CD4-positive, alpha-beta T cell treated with Interleukin-10 for 1 hour (primary cell): ENCODE data around the gene HAL.

Source experiments
- DNase-seq: peaks from one replicate; pipeline ENCODE4 v3.0.0-alpha.2; 2020

The HAL gene, protein sequence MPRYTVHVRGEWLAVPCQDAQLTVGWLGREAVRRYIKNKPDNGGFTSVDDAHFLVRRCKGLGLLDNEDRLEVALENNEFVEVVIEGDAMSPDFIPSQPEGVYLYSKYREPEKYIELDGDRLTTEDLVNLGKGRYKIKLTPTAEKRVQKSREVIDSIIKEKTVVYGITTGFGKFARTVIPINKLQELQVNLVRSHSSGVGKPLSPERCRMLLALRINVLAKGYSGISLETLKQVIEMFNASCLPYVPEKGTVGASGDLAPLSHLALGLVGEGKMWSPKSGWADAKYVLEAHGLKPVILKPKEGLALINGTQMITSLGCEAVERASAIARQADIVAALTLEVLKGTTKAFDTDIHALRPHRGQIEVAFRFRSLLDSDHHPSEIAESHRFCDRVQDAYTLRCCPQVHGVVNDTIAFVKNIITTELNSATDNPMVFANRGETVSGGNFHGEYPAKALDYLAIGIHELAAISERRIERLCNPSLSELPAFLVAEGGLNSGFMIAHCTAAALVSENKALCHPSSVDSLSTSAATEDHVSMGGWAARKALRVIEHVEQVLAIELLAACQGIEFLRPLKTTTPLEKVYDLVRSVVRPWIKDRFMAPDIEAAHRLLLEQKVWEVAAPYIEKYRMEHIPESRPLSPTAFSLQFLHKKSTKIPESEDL

DNA sequence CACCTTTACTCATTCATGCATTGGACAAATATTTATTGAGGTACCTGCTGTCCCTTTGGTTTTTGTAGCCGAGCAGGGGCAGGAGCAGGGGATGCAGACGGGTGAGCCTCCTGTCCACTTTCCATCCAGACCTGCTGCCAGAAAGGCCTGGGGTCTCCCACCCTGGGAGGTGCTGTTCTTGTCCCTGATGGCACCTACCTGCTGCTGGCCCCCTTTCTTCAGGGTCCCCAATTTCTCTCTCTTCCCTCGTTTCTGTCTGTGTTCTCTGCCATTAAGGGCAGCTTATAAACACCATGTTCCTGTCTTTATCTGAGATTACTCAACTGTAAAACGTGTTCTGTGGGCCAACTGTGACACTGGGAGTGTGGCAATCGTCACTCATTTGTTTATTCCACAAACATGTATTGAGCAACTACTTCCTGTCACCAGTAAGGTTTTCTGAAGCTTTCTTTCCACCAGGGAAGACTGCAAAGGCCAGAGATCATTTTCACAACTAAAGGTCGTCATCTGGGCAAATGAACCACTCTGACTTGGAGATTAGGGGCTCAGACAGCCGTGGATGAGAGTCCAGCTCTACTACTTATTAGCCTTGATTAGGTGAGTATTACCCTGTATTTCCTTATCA, at the start of gene HAL:
Gene HAL, minus strand, starts transcription at position 311 of the 625 bp plus-strand sequence. CDS start 434 bp downstream, outside the sequence.
- DNase-seq, result no peak

DNA sequence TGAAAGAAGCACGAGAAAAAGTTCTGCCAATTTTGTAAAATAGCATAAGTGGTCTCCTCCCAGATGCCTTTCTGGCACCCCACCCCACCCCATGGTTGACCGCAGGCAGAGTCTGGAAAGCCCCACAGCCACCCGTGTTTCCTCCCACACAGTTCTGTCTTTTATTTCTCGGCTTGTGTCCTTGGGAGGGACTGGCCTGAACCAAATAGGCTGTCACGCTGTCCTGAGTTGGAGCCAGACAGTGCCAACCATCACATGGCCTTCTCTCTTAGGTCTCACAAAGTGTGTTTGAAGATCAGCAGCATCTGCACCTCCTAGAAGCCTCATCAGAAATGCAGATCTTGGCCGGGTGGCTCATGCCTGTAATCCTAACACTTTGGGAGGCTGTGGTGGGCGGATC, 49.4 kb upstream of the HAL start:
- DNase-seq, result peak; percentile 44

- DNase-seq, result no peak
Observed at GRCh38 chr12:96044943-96045290, 48.8 kb upstream of the HAL start.

DNA sequence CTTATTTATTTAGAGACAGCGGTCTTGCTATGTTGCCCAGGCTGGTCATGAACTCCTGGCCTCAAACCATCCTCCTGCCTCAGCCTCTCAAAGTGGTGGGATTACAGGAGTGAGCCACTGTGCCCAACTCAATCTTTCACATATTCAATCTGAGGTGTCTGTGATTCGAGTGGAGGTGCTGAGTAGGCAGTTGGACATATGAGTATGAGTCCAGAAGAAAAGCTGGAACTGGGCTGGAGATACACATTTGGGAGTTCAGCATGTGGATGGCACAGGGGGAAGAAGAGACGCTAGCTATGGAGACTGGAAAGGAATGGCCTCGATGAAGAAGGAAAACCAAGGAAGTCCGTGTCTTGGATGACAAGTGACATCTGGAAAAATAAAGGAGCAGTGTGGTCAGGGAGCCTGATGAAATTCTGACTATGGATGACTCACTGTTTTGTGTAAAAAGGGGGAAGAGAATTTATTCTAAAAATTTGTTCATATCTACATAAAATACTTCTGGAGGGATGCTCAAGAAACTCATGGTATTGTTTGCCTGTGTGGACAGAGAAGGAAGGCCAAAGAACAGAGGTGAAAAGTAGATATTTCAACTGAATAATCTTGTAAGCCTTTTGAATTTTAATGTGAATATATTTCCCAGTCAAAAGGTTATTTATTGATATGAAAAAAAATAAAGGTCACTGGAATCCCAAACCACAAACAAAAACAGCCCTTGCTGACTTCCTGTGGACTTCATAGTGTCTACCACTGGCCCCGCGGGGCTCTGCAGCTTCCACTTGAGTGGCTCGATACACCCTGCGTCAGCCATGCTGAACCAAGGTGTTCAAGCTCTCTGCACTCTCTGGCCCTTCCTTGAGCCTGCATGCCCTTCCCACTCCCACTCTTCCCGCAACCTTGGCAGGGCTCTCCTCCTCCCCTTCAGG, 48.1 kb upstream of the HAL start:
- no peak for DNase-seq

DNA sequence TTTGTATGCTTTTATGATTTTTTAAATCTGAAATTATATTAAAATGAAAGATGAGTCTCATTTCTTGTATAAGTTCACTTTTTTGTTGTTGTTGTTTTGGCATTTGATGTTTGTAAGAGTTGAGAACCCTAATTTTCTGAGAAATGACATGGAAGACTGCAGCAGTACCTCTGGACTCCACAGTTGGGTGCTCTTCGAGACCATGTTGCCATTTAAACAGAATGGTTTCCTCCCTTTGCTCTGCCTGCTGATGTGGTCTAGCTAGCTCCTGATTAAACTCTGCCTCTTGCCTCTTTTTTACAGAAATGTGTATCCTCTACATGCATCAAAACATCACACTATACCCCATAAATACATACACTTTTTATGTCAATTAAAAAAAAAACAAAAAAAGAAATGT, 45.0 kb upstream of the HAL start:
- DNase-seq, result no peak

DNA sequence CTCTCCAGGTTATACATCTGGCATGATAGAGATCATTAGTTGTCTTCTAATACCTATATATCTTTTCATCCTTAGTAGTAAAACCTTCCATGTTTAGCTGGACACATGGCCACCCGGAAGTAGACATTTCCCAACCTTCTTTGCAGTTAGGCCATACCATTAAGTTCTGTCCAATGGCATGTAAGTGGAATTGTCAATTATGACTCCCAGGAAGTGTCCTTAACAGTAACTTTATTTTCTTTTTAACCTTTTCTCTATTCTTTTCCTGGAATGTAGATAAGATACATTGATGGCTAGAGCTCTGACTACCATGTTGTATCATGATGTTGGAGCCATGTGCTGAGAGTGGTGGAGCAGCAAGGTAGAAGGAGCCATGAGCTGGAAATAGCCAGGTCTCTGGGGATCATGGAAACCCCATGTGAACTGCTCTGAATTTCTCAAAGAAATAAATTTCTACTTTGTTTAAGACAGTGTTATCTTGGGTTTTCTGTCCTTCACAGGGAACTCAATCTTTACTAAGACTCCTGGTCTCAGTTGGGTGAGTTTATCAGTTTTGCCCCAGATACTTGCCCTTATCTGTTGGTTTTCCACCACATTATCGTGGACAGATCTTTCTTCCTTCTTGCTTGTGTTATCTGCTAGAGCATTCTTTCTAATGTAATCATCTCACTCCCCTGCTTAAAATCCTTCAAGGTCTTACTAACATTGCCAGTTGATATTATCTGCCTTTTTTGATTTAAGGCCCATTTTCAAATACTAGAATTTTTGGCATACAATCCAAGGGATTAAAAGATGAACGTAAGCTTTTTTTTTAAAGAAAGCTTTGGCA, 44.4 kb upstream of the HAL start:
- no peak for DNase-seq

DNA sequence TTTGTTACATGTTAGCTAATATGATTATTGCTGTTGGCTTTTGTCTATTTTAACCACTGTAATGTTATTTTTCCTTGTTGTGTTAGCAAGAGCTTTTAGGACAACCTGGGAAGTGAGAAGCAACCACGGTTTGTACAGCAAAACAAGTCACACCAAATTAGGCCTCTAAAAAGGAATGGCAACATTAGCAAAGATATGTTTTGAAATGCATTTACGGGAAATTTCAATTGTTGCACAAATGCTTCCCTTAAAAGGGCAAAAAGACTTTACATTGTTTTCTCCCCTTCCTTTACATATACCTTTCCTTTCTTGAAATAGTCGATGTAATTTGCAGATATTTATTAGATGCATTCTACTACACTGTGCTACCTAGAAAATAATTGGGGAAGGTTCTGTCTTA, 43.4 kb upstream of the HAL start:
- DNase-seq, result no peak

DNA sequence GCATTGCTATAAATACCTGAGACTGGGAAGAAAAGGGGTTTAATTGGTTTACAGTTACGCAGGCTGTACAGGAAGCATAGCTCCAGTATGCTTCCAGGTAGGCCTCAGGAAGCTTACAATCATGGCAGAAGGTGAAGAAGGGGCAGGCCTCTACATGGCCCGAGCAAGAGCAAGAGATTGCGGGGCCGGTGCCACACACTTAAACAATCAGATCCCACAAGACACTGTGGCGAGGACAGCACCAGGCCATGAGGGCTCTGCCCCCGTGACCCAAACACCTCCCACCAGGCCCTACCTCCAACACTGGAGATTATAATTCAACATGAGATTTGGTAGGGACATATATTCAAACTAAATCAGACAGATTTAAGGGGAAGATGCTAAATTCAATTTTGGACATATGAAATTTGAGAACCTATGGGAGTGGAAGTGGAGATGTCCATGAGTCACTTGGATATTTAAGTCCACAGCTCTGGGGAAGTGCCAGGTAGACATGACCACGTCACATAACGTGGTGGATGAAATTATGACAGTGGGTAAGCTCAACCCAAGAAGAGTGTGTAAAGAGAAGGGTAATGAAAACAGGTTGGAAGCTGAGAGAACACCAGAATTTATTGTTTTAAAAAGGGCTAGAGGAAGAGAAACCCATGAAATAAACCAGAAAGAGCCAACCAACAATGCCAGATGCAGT, 40.8 kb upstream of the HAL start:
- no peak for DNase-seq

DNA sequence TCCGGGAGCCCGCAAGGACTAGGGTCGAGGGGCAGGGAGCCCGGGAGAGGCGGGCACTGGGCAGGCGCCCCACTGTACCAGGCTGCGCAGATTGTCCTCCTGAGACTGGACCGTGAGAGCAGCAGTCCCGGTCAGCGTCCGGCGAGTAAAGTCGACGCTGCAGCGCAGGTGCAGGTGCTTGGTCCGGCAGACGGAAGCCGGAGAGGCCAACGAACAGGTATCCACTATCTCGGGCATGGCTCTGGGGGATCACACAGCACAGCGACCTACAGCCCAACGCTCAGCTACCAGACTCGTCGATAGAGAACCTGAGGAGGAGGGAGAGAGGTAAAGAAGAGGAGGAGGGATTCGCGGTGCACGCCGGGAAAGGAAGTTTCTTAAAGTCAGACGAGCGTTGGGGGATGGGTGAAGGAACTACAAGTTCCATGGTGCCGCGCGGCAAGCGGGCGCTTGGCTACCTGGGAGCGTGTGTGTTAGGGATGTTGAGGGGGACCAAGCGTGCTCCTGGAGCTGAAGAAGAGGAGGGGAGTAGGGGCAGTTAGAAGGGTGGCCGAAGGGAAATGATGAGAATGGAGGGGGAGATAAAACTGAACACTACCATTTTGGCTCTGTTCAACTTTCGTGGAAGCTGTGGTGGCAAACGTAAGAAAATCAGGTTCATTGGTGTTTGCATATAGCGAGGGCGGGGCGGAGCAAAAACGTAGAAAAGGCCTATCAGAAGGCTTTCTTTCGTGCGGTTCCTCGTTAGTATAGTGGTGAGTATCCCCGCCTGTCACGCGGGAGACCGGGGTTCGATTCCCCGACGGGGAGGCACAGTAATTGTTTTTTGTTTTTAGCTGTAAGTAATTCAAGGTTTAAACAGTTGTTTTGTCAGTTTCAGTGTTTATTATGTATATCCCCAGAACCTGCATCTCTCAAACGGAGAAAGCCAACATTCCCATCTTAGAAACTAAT, 39.4 kb upstream of the HAL start, which contains the start of gene LTA4H:
Gene LTA4H, minus strand, starts transcription at position 305 of the 954 bp plus-strand sequence. Its CDS starts 68 bp downstream, at position 237.
- DNase-seq, result peak; percentile 97

- DNase-seq, result no peak
Observed at GRCh38 chr12:96034621-96035282, 38.6 kb upstream of the HAL start.

- no peak for DNase-seq
Observed at GRCh38 chr12:96033549-96034389, 37.6 kb upstream of the HAL start.

DNA sequence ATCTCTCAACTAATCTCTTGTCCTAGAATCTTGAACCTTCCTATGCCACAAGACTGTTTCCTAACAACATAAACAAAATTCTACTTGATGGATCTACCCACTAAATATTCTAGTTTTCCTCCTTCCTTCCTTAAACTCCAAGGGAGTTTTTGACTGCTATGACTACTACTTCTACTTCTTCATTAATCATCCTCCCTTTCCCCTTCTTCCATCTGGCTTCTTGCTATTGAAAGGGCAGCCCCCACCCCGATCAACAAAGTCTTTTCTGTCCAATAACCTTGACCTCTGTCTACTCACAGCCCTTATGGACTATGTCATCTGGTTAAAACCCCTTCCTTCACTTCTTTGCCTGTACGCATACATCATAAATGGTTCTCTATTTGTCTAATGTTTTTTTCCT, 33.7 kb upstream of the HAL start:
- DNase-seq, result no peak

DNA sequence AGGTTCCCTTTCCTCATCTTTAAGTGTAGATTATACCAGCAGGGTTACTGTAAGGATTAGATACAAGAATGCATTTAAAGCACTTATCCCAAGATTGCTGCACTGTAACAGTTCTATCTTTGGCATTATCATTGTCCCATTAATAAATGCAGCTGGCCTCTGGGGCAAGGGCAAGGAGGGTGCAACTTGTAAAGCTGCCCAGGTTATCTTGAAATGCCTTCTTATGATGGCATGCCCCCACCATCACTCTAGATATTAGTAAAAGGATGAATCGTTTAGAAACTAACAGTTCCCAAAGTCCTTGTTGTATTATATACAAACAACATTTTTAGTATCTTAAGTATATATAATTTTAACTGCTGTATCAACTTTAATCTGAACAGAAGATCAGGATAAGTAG, 32.4 kb upstream of the HAL start:
- no peak for DNase-seq

- DNase-seq, result no peak
Observed at GRCh38 chr12:96026331-96026730, 30.2 kb upstream of the HAL start.

DNA sequence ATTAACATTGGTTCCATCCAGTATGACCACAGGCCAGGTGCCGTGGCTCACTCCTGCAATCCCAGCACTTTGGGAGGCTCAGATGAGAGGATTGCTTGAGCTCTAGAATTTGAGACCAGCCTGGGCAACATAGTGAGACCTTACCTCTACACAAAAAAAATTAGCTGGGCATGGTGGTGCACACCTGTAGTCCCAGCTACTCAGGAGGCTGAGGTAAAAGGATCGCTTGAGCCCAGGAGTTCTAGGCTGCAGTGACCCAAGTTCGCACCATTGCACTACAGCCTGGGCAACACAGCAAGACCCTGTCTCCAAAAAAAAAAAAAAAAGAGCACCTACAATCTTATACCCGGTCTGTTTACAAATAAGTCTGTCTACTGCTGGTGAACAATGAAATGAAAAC, 29.4 kb upstream of the HAL start:
- no peak for DNase-seq

GRCh38 chr12:96020314-96021003, 24.3 kb upstream of the HAL start:
- DNase-seq, result no peak

- DNase-seq, result no peak
Observed at GRCh38 chr12:96015672-96016071, 19.5 kb upstream of the HAL start.
